ENCODE data around the gene IYD.

The IYD gene

GRCh38 chr6:150417250-150417649 is 48.4 kb downstream of the IYD start:
- Histone ChIP-seq H4K20me1 (ENCODE audit: insufficient read depth, low read length, poor library complexity, severe bottlenecking) (no peaks in the 10 kb centered on the region), H3K9ac (ENCODE audit: low read depth, low read length, poor library complexity, severe bottlenecking) (no peak overlapping the region), H3K9me2 (replicated peaks; ENCODE audit: low read depth, low read length) (no peaks in the 10 kb centered on the region), H3K4me1 (ENCODE audit: insufficient read depth, low read length, poor library complexity, severe bottlenecking) (peaks cover 5% of the 10 kb centered on the region), H3K79me2 (ENCODE audit: insufficient read depth, low read length) (no peaks in the 10 kb centered on the region), H3K36me3 (ENCODE audit: insufficient read depth, low read length) (no peaks in the 10 kb centered on the region), H3K27me3 (ENCODE audit: insufficient read depth, low read length, poor library complexity, severe bottlenecking) (no peaks in the 10 kb centered on the region), H3K4me3 (ENCODE audit: low read length, poor library complexity, severe bottlenecking) (no peak overlapping the region), H3F3A (ENCODE audit: low read depth) (no peaks in the 10 kb centered on the region), H2AFZ (ENCODE audit: low read length) (peak overlapping the region; percentile 69; the same call in 1 of the 2 replicates), H3K4me2 (ENCODE audit: low read depth, low read length, poor library complexity, severe bottlenecking) (no peak overlapping the region), H3K9me3 (ENCODE audit: insufficient read depth, low read depth, low read length) (no peaks in the 10 kb centered on the region)
- TF ChIP-seq CTCF (conservative IDR thresholded peaks at IDR 0.05; ENCODE audit: low read length) (no peak), EZH2phosphoT487 (IDR thresholded peaks at IDR 0.05; ENCODE audit: borderline replicate concordance) (no peak)

GRCh38 chr6:150417899-150418826 is 49.4 kb downstream of the IYD start:
- Histone ChIP-seq H3K27me3 (ENCODE audit: insufficient read depth, low read length, poor library complexity, severe bottlenecking) (no peaks in the 10 kb centered on the region), H3K36me3 (ENCODE audit: insufficient read depth, low read length) (no peaks in the 10 kb centered on the region), H3K4me1 (ENCODE audit: insufficient read depth, low read length, poor library complexity, severe bottlenecking) (peaks cover 5% of the 10 kb centered on the region), H4K20me1 (ENCODE audit: insufficient read depth, low read length, poor library complexity, severe bottlenecking) (no peaks in the 10 kb centered on the region), H3K4me2 (ENCODE audit: low read depth, low read length, poor library complexity, severe bottlenecking) (peak overlapping the region; percentile 78), H3K9ac (ENCODE audit: low read depth, low read length, poor library complexity, severe bottlenecking) (peak overlapping the region; percentile 57), H2AFZ (ENCODE audit: low read length) (peak overlapping the region; percentile 69), H3K9me3 (ENCODE audit: insufficient read depth, low read depth, low read length) (no peaks in the 10 kb centered on the region), H3F3A (ENCODE audit: low read depth) (no peaks in the 10 kb centered on the region), H3K4me3 (ENCODE audit: low read length, poor library complexity, severe bottlenecking) (peak overlapping the region; percentile 61), H3K9me2 (replicated peaks; ENCODE audit: low read depth, low read length) (no peaks in the 10 kb centered on the region), H3K79me2 (ENCODE audit: insufficient read depth, low read length) (no peaks in the 10 kb centered on the region)
- no peak for TF ChIP-seq EZH2phosphoT487 (IDR thresholded peaks at IDR 0.05; ENCODE audit: borderline replicate concordance)
- TF ChIP-seq CTCF (conservative IDR thresholded peaks at IDR 0.05; ENCODE audit: low read length) = peak; percentile 93

GRCh38 chr6:150418827-150419594 is 50.2 kb downstream of the IYD start:
- no peaks in the 10 kb centered on the region for H3F3A ChIP-seq (ENCODE audit: low read depth)
- H3K4me2 ChIP-seq (ENCODE audit: low read depth, low read length, poor library complexity, severe bottlenecking) = peak overlapping the region; percentile 78
- H3K79me2 ChIP-seq (ENCODE audit: insufficient read depth, low read length) = no peaks in the 10 kb centered on the region
- no peaks in the 10 kb centered on the region for H4K20me1 ChIP-seq (ENCODE audit: insufficient read depth, low read length, poor library complexity, severe bottlenecking)
- peak overlapping the region; percentile 61 for H3K4me3 ChIP-seq (ENCODE audit: low read length, poor library complexity, severe bottlenecking)
- peaks cover 5% of the 10 kb centered on the region for H3K4me1 ChIP-seq (ENCODE audit: insufficient read depth, low read length, poor library complexity, severe bottlenecking)
- no peaks in the 10 kb centered on the region for H3K9me2 ChIP-seq (replicated peaks; ENCODE audit: low read depth, low read length)
- H2AFZ ChIP-seq (ENCODE audit: low read length) = peak overlapping the region; percentile 69
- no peaks in the 10 kb centered on the region for H3K27me3 ChIP-seq (ENCODE audit: insufficient read depth, low read length, poor library complexity, severe bottlenecking)
- H3K36me3 ChIP-seq (ENCODE audit: insufficient read depth, low read length) = no peaks in the 10 kb centered on the region
- H3K9ac ChIP-seq (ENCODE audit: low read depth, low read length, poor library complexity, severe bottlenecking) = peak overlapping the region; percentile 57
- no peaks in the 10 kb centered on the region for H3K9me3 ChIP-seq (ENCODE audit: insufficient read depth, low read depth, low read length)
- peak; percentile 72 for TF ChIP-seq CTCF (conservative IDR thresholded peaks at IDR 0.05; ENCODE audit: low read length)
- no peak for TF ChIP-seq EZH2phosphoT487 (IDR thresholded peaks at IDR 0.05; ENCODE audit: borderline replicate concordance)

Data from Loucy (cell line).